Activated naive CD8-positive, alpha-beta T cell treated with anti-CD3 and anti-CD28 coated beads for 36 hours (primary cell): ENCODE measurements around the gene DNAI1. TPM values are rescaled to one million over a fixed set of nuclear protein-coding genes. Genes with fewer than 3 reads are reported as not detected.

Experiments
- DNase-seq: peaks from one replicate; pipeline ENCODE4 v3.0.0; 2021
- H3K27ac Mint-ChIP-seq: one replicate; pipeline ENCODE4 v1.8.0; 2022; ENCODE audit warnings: mild to moderate bottlenecking, moderate library complexity, mixed read lengths
- H3K27me3 Mint-ChIP-seq: one replicate; pipeline ENCODE4 v1.8.0; 2022; ENCODE audit warnings: mild to moderate bottlenecking, mixed read lengths
- H3K36me3 Mint-ChIP-seq: one replicate; pipeline ENCODE4 v1.8.0; 2021; ENCODE audit warnings: mild to moderate bottlenecking, mixed read lengths
- H3K4me1 Mint-ChIP-seq: one replicate; pipeline ENCODE4 v1.8.0; 2021; ENCODE audit warnings: mixed read lengths
- H3K4me3 Mint-ChIP-seq: one replicate; pipeline ENCODE4 v1.8.0; 2022; ENCODE audit warnings: mild to moderate bottlenecking, moderate library complexity, mixed read lengths
- H3K9me3 Mint-ChIP-seq: one replicate; pipeline ENCODE4 v1.8.0; 2022; ENCODE audit warnings: mixed read lengths
- total RNA-seq, 2 experiments: library from RNA; stranded (reverse); gene quantifications; one replicate each; pipeline ENCODE4 v1.2.3, GENCODE V29; 2021

DNAI1 gene
- total RNA-seq, 2 experiments from 2014 or later = not detected

DNA sequence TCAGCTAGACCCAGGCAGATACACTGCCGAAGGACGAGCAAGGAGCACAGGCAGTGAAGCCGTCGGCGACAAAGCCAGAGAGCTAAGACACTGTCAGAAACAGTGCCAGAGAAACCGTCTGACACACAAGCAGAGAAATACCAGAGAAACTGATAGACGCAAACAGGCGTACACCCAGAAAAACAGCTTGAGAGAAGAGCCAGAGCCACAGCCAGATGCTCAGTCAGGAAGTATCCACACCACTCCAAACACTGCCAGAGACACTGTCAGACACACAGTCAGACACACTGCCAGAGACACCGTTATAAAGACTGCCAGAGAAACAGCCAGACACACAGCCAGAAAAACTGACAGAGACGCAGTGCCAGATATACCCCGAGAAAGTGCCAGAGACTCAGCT is 111.8 kb downstream of the DNAI1 start:
- H3K4me3 Mint-ChIP-seq = no peak overlapping the region
- H3K27ac Mint-ChIP-seq = no peak overlapping the region
- H3K27me3 Mint-ChIP-seq = peaks cover 23% of the 10 kb centered on the region
- no peaks in the 10 kb centered on the region for H3K36me3 Mint-ChIP-seq
- H3K9me3 Mint-ChIP-seq = no peaks in the 10 kb centered on the region
- DNase-seq = no peak
- H3K4me1 Mint-ChIP-seq = no peaks in the 10 kb centered on the region

Other genes with a start within 250 kb of the DNAI1 start
- gene KIF24, start 129.5 kb upstream of the DNAI1 start, total RNA-seq = 1 to 10 TPM; 6.2 to 6.5 TPM
- gene NUDT2, start 129.2 kb upstream of the DNAI1 start, total RNA-seq = 10 to 100 TPM; 28.0 to 32.7 TPM
- gene MYORG, start 81.9 kb upstream of the DNAI1 start, total RNA-seq = 1 to 10 TPM; 3.6 to 4.4 TPM
- 1 to 10 TPM; 7.5 to 8.2 TPM for gene FAM219A, start 235 bp upstream of the DNAI1 start, total RNA-seq
- gene ENHO, start 64.2 kb downstream of the DNAI1 start, total RNA-seq = under 1 TPM in 1 of 2 experiments, not detected in 1; 0.27 TPM
- not detected for gene CNTFR, start 130.9 kb downstream of the DNAI1 start, total RNA-seq
- gene RPP25L, start 153.3 kb downstream of the DNAI1 start, total RNA-seq = 10 to 100 TPM; 31.6 to 34.6 TPM
- 10 to 100 TPM; 62.9 to 63.0 TPM for gene DCTN3, start 161.7 kb downstream of the DNAI1 start, total RNA-seq
- under 1 TPM in 1 of 2 experiments, not detected in 1; 0.31 TPM for gene ARID3C, start 170.3 kb downstream of the DNAI1 start, total RNA-seq
- 100 to 1,000 TPM; 111 to 113 TPM for gene SIGMAR1, start 179.0 kb downstream of the DNAI1 start, total RNA-seq
- 10 to 100 TPM; 42.4 to 43.4 TPM for gene GALT, start 187.9 kb downstream of the DNAI1 start, total RNA-seq
- gene IL11RA, start 193.4 kb downstream of the DNAI1 start, total RNA-seq = 10 to 100 TPM; 12.1 to 13.0 TPM
- under 1 TPM in 1 of 2 experiments, not detected in 1; 0.82 TPM for gene CCL27, start 203.9 kb downstream of the DNAI1 start, total RNA-seq
- gene CCL19, start 232.5 kb downstream of the DNAI1 start, total RNA-seq = not detected